ENCODE results near the gene RNF26.

The RNF26 gene

DNA sequence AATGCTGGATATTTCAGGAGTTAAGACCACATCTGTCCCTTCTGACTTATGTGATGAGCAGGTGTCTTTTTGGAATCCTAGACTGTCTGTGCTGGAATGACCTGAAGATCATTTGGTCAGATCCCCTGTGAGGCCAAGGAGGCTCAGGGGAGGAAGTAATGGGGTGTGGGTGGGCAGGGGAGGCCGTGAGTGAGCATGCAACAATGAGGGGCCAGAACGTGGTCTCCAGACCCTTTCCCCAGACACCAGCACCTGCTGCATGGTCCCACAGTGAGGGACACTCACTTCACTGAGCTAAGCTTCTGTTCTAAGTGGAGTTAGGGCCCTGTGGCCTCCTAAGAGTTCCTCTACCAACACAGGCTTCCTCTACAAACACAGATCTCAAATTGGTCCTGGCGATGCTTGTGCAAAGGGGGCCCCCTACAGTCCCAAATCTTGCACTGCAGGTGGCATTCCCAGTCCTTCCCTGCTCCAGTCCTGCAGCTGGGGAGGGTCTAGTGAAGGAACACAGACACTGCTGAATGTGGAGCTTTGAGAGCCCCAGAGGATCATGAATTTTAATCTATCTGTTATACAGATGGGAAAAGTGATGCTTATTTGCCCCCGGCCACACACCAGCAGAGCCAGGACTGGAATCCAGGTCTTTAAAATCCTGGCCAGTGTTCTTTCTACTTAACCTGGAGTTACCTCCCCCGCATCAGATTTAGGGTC, 39.7 kb downstream of the RNF26 start:
- Histone ChIP-seq H3K4me1 (ENCODE audit: control insufficient read depth, insufficient read depth, low read length) (peaks cover 2% of the 10 kb centered on the region; the same call in 1 of the 2 replicates), H3K27ac (ENCODE audit: extremely low read depth, low read depth, low read length) (no peak overlapping the region), H3K36me3 (ENCODE audit: control insufficient read depth in 2 of 2, insufficient read depth in 1 of 2, low read length in 2 of 2) (no peaks in the 10 kb centered on the region)

GRCh38 chr11:119374632-119375336, 40.5 kb downstream of the RNF26 start:
- Histone ChIP-seq H3K9me3 (ENCODE audit: control insufficient read depth, insufficient read depth, low read depth, low read length) (no peaks in the 10 kb centered on the region), H3K27ac (ENCODE audit: extremely low read depth, low read depth, low read length) (no peak overlapping the region), H3K4me1 (ENCODE audit: control insufficient read depth, insufficient read depth, low read length) (peaks cover 2% of the 10 kb centered on the region; the same call in 1 of the 2 replicates), H3K4me3 (ENCODE audit: low read depth, low read length) (no peak overlapping the region), H3K36me3 (ENCODE audit: control insufficient read depth in 2 of 2, insufficient read depth in 1 of 2, low read length in 2 of 2) (no peaks in the 10 kb centered on the region)
- CTCF ChIA-PET = interaction anchor here (0.5 to 13.7 kb wide), 36 partner anchors 9 to 506 kb away, joined by 3 to 160 read pairs (median 4); partner anchors contain the start of genes C1QTNF5, CBL, CENATAC and RNF26
- TF ChIP-seq SALL2 (tag by site-specific recombination; IDR thresholded peaks at IDR 0.05; ENCODE audit: borderline replicate concordance) = no peak
- TF ChIP-seq KLF8 (tag by site-specific recombination; IDR thresholded peaks at IDR 0.05) = no peak
- no peak for TF ChIP-seq ZNF785 (tag by site-specific recombination; IDR thresholded peaks at IDR 0.05)
- POLR2A ChIA-PET = interaction anchor here (0.8 to 2.5 kb wide), 7 partner anchors 13 to 268 kb away, joined by 3 to 16 read pairs (median 7); partner anchors contain the start of genes C2CD2L and MCAM

More for the DNA sequence above, 39.7 kb downstream of the RNF26 start:
- Histone ChIP-seq H3K4me3 (ENCODE audit: low read depth, low read length) (no peak overlapping the region), H3K9me3 (ENCODE audit: control insufficient read depth, insufficient read depth, low read depth, low read length) (no peaks in the 10 kb centered on the region)
- ChIA-PET CTCF (interaction anchor here (0.5 to 13.7 kb wide), 39 partner anchors 7 to 1054 kb away, joined by 3 to 160 read pairs (median 4); partner anchors contain the start of genes C1QTNF5, CBL, CENATAC and RNF26), POLR2A (interaction anchor here (0.6 to 2.5 kb wide), 6 partner anchors 13 to 290 kb away, joined by 3 to 16 read pairs (median 6); partner anchors contain the start of genes C2CD2L and MCAM)
- TF ChIP-seq EGR2 (tag by site-specific recombination; IDR thresholded peaks at IDR 0.05; ENCODE audit: low read depth) (0 out of 2 replicates have a peak, but pooled peaks have one; percentile 9), ZFP3 (tag by site-specific recombination; IDR thresholded peaks at IDR 0.05; ENCODE audit: low read depth) (peak; percentile 65), ZNF660 (tag by site-specific recombination; IDR thresholded peaks at IDR 0.05) (0 out of 2 replicates have a peak, but pooled peaks have one; percentile 24), ZNF654 (tag by site-specific recombination; IDR thresholded peaks at IDR 0.05; ENCODE audit: low read depth) (peak; percentile 88), MYNN (tag by site-specific recombination; IDR thresholded peaks at IDR 0.05; ENCODE audit: borderline replicate concordance) (no peak), ZNF791 (tag by site-specific recombination; IDR thresholded peaks at IDR 0.05) (no peak), ZXDB (tag by site-specific recombination; IDR thresholded peaks at IDR 0.05) (no peak), ZBTB48 (tag by site-specific recombination; IDR thresholded peaks at IDR 0.05) (peak; percentile 67), ZBTB17 (tag by site-specific recombination; IDR thresholded peaks at IDR 0.05) (peak; percentile 24; the same call in 1 of the 2 replicates), ZNF548 (tag by site-specific recombination; IDR thresholded peaks at IDR 0.05) (no peak)
- TF ChIP-seq, protein P1, sequence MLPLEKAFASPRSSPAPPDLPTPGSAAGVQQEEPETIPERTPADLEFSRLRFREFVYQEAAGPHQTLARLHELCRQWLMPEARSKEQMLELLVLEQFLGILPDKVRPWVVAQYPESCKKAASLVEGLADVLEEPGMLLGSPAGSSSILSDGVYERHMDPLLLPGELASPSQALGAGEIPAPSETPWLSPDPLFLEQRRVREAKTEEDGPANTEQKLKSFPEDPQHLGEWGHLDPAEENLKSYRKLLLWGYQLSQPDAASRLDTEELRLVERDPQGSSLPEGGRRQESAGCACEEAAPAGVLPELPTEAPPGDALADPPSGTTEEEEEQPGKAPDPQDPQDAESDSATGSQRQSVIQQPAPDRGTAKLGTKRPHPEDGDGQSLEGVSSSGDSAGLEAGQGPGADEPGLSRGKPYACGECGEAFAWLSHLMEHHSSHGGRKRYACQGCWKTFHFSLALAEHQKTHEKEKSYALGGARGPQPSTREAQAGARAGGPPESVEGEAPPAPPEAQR (tag by site-specific recombination; IDR thresholded peaks at IDR 0.05) = no peak
- TF ChIP-seq, protein P2, sequence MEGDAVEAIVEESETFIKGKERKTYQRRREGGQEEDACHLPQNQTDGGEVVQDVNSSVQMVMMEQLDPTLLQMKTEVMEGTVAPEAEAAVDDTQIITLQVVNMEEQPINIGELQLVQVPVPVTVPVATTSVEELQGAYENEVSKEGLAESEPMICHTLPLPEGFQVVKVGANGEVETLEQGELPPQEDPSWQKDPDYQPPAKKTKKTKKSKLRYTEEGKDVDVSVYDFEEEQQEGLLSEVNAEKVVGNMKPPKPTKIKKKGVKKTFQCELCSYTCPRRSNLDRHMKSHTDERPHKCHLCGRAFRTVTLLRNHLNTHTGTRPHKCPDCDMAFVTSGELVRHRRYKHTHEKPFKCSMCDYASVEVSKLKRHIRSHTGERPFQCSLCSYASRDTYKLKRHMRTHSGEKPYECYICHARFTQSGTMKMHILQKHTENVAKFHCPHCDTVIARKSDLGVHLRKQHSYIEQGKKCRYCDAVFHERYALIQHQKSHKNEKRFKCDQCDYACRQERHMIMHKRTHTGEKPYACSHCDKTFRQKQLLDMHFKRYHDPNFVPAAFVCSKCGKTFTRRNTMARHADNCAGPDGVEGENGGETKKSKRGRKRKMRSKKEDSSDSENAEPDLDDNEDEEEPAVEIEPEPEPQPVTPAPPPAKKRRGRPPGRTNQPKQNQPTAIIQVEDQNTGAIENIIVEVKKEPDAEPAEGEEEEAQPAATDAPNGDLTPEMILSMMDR (tag by site-specific recombination; IDR thresholded peaks at IDR 0.05) = peak; percentile 34; the same call in 1 of the 2 replicates

Measured in HEK293 (cell line).